Nephron progenitor cell (in vitro differentiated cells): Measurements from ENCODE around the gene CELSR2.

ENCODE experiments used
- DNase-seq: peaks from one replicate; pipeline ENCODE4 v3.0.0; 2021
- H3K27ac Mint-ChIP-seq: 2 replicates; pipeline ENCODE4 v1.8.0; 2021; ENCODE audit warnings: mild to moderate bottlenecking, moderate library complexity, mixed read lengths
- H3K27me3 Mint-ChIP-seq: 2 replicates; pipeline ENCODE4 v1.8.0; 2021; ENCODE audit warnings: mild to moderate bottlenecking, low read depth, mixed read lengths; ENCODE audit not compliant: poor library complexity
- H3K36me3 Mint-ChIP-seq: 2 replicates; pipeline ENCODE4 v1.8.0; 2021; ENCODE audit warnings: low read depth, mixed read lengths
- H3K4me1 Mint-ChIP-seq: 2 replicates; pipeline ENCODE4 v1.8.0; 2021; ENCODE audit warnings: mixed read lengths
- H3K4me3 Mint-ChIP-seq: 2 replicates; pipeline ENCODE4 v1.8.0; 2021; ENCODE audit warnings: mild to moderate bottlenecking, moderate library complexity, mixed read lengths
- H3K9me3 Mint-ChIP-seq: 2 replicates; pipeline ENCODE4 v1.8.0; 2021; ENCODE audit warnings: mild to moderate bottlenecking, moderate library complexity, mixed read lengths
- CTCF ChIP-seq: fragments of 200-600 bp; sonication (generic); IDR thresholded peaks from 2 replicates; pipeline ENCODE4 v1.5.0; 2021; ENCODE audit warnings: antibody characterized with exemption

The CELSR2 gene

GRCh38 chr1:109225711-109226445 lies 23.5 kb upstream of the CELSR2 start:
- Mint-ChIP-seq H3K4me3 (no peak overlapping the region), H3K36me3 (peaks cover 61% of the 10 kb centered on the region), H3K9me3 (no peaks in the 10 kb centered on the region), H3K27ac (no peak overlapping the region), H3K4me1 (peaks cover 15% of the 10 kb centered on the region), H3K27me3 (no peaks in the 10 kb centered on the region)
- no peak for DNase-seq
- no peak for TF ChIP-seq CTCF

GRCh38 chr1:109228167-109228566 lies 21.2 kb upstream of the CELSR2 start:
- Mint-ChIP-seq H3K9me3 (no peaks in the 10 kb centered on the region), H3K27ac (no peak overlapping the region), H3K4me3 (no peak overlapping the region), H3K36me3 (peaks cover 63% of the 10 kb centered on the region), H3K27me3 (no peaks in the 10 kb centered on the region), H3K4me1 (peaks cover 15% of the 10 kb centered on the region)
- no peak for TF ChIP-seq CTCF
- no peak for DNase-seq

GRCh38 chr1:109229531-109230127 lies 19.7 kb upstream of the CELSR2 start:
- Mint-ChIP-seq H3K4me1 (peaks cover 15% of the 10 kb centered on the region), H3K27me3 (no peaks in the 10 kb centered on the region), H3K9me3 (no peaks in the 10 kb centered on the region), H3K4me3 (no peak overlapping the region), H3K36me3 (peaks cover 66% of the 10 kb centered on the region), H3K27ac (no peak overlapping the region)
- DNase-seq = no peak
- TF ChIP-seq CTCF = no peak

- H3K4me3 Mint-ChIP-seq = no peak overlapping the region
- H3K27me3 Mint-ChIP-seq = peaks cover 3% of the 10 kb centered on the region
- H3K36me3 Mint-ChIP-seq = peaks cover 73% of the 10 kb centered on the region
- H3K9me3 Mint-ChIP-seq = no peaks in the 10 kb centered on the region
- H3K27ac Mint-ChIP-seq = no peak overlapping the region
- peaks cover 15% of the 10 kb centered on the region for H3K4me1 Mint-ChIP-seq
- DNase-seq = no peak
- TF ChIP-seq CTCF = no peak
These were observed 18.3 kb upstream of the CELSR2 start for GRCh38 chr1:109231066-109231465.

- DNase-seq = no peak
- H3K27ac Mint-ChIP-seq = no peak overlapping the region
- TF ChIP-seq CTCF = no peak
- H3K27me3 Mint-ChIP-seq = peaks cover 3% of the 10 kb centered on the region
- peaks cover 6% of the 10 kb centered on the region for H3K4me1 Mint-ChIP-seq
- no peaks in the 10 kb centered on the region for H3K9me3 Mint-ChIP-seq
- H3K36me3 Mint-ChIP-seq = peaks cover 57% of the 10 kb centered on the region
- H3K4me3 Mint-ChIP-seq = no peak overlapping the region
These were observed 14.2 kb upstream of the CELSR2 start for GRCh38 chr1:109235137-109235536.

GRCh38 chr1:109237512-109237911 lies 11.8 kb upstream of the CELSR2 start:
- TF ChIP-seq CTCF = no peak
- Mint-ChIP-seq H3K9me3 (no peaks in the 10 kb centered on the region), H3K27me3 (peaks cover 14% of the 10 kb centered on the region), H3K36me3 (peaks cover 34% of the 10 kb centered on the region), H3K4me3 (no peak overlapping the region), H3K27ac (no peak overlapping the region), H3K4me1 (peaks cover 18% of the 10 kb centered on the region)
- DNase-seq = no peak
